ENCODE data around the gene ZAR1.
"Not testable (repeated sequence)": the region's sequence is repeated elsewhere in the genome, so short reads cannot be mapped to it uniquely, and the experiment has no call there.

The ZAR1 gene, protein sequence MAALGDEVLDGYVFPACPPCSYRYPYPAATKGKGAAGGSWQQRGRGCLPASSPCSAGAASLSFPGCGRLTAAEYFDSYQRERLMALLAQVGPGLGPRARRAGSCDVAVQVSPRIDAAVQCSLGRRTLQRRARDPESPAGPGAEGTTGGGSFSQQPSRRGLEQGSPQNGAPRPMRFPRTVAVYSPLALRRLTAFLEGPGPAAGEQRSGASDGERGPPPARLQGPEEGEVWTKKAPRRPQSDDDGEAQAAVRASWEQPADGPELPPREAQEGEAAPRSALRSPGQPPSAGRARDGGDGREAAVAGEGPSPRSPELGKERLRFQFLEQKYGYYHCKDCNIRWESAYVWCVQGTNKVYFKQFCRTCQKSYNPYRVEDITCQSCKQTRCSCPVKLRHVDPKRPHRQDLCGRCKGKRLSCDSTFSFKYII

DNA sequence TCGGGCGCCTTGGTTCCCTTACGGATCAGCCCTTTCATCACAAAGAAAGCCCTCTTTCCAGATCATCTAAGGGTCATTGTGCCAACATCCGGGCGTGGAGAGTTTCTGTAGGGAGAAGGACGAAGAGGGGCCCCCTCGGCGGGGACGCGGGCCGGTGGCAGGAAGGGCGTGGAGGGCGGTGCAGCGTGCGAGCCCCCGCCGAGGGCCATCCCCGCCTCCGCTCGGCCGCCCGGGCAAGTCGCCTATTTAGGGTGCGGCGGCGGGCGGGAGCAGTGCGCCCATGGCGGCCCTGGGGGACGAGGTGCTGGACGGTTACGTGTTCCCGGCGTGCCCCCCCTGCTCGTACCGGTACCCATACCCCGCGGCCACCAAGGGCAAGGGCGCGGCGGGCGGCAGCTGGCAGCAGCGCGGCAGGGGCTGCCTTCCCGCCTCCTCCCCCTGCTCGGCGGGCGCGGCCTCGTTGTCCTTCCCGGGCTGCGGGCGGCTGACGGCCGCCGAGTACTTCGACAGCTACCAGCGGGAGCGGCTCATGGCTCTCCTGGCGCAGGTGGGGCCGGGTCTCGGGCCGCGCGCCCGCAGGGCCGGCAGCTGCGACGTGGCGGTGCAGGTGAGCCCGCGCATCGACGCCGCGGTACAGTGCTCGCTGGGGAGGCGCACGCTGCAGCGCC is at the start of gene ZAR1:
Gene ZAR1 (plus strand): TSS at position 241 of the 668 bp plus-strand sequence. CDS start 40 bp downstream, at position 281.
- DNase-seq: no peak

DNA sequence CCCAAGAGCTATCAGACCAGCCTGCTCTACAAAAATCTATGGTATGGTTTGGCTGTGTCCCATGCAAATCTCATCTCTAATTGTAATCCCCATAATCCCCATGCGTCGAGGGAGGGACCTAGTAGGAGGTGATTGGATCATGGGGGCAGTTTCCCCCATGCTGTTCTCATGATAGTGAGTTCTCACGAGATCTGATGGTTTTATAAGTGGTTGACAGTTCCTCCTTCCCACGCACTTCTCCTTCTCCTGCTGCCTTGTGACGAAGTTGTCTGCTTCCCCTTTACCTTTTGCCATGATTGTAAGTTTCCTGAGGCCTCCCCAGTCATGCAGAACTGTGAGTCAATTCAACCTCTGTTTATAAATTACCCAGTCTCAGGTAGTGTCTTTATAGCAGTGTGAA is 49.1 kb upstream of the ZAR1 start:
- not testable (repeated sequence) for DNase-seq

DNA sequence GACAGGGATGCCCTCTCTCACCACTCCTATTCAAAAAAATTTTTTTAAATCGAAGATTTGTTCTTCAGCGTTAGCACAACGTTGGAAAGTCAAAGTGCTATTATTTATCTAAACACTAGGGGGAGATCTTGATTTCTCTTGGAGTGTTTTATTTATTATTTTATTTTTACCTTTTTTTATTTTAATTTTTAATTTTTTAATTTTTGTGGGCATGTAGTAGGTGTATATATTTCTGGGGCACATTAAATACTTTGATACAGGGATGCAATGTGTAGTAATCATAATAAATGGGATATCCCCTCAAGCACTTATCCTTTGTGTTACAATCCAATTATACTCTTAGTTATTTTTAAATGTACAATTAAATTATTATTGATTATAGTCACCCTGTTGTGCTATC is 44.3 kb upstream of the ZAR1 start:
- no peak for DNase-seq

DNA sequence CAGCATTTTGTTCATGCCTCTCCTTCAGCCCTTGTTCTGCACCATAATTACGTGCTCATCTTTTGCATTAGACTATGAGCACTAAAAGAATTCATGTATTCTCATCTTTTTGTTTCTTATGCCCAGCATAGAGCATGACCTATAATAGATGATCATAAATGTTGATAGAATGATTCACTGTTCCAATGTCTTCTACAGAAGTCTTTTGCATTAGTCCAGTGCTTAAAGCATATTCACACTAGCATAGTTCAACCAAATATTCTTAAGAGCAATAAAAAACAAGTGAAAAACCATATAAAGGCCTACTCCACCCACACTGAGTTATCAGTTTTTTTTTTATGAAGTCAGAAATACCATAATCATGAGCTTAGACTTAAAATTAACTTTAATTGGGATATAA is 43.4 kb upstream of the ZAR1 start:
- DNase-seq: no peak

DNA sequence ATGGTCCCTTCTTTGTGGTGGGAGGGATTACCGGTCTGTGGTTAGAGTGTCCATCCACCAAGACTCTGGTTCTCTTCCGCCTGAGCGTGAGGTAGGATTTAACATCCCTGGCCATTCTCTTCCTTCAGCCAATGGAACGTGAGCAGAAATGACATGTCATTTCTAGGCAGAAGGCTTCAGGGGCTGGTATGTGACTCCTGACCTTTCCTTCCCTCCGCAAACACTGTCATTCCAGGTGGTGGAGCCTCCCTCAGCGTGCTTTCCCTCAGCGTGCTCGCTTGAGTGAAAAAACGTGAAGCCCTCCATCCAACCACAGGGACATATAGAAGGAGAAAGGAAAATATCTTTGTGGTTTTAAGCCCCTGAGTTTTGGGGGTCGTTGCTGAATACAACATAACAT is 40.9 kb upstream of the ZAR1 start:
- DNase-seq: no peak

DNA sequence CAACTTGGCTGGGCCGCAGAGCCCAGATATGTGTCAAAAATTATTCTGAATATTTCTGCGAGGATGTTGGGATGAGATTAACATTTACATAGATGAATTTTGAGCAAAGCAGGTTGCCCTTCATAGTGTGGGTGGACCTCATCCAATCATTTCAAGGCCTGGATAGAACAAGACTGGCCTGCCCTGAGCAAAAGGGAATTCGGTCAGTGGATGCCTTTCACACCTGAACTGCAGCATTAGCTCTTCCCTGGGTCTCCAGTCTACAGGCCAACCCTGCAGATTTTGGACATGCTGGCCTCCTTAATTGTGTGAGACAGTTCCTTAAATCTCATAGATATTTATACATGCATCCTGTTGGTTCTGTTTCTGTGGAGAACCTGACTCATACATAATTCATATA is 39.3 kb upstream of the ZAR1 start:
- no peak for DNase-seq

DNA sequence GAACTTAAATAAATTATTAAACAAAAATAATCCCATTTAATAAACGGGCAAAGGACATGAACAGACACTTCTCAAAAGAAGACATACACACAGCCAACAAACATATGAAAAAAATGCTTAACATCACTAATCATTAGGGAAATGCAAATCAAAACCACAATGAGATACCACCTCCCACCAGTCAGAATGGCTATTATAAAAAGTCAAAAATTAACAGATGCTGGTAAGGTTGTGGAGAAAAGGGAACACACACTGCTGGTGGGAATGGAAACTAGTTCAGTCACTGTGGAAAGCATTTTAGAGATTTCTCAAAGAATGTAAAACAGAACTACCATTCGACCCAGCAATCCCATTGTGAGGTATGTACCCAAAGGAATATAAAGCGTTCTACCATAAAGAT is 38.4 kb upstream of the ZAR1 start:
- DNase-seq: not testable (repeated sequence)

DNA sequence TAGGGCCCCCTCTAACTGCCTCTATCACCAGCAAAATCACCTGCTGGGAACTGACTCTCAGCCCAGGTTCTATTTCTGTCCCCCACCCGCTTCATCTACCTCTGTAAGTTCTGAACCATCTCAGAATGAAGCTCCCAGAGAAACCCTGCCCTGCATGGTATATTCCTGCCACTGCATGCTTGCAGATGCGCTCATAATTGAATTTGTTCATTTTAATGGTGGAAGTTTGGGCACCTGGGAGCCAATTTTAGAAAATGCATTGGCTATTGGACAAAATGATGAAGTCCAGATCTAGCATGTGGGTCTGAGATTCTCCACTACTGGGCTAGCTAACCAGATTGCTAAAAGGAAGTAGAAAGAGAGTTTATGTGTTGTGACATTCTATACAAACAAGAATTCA is 35.5 kb upstream of the ZAR1 start:
- DNase-seq: no peak

DNA sequence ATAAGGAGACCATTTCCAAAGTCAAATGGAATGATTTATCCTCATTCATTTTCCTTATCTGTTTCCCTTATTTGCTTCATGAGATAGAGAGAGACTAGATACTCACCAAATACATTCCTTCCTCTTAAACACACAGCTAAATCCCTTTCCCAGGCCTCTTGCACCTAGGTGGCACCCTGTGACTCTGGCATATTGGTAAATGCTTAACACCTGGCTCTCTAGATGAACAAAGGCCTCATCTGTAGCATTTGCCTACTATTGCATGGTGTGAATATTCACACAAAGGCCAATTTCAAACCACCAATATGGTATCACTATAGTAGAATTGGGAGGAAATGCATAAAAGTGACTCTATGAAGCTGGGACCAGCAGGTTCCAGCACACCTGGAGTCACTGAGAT is 29.1 kb upstream of the ZAR1 start:
- DNase-seq: no peak

DNA sequence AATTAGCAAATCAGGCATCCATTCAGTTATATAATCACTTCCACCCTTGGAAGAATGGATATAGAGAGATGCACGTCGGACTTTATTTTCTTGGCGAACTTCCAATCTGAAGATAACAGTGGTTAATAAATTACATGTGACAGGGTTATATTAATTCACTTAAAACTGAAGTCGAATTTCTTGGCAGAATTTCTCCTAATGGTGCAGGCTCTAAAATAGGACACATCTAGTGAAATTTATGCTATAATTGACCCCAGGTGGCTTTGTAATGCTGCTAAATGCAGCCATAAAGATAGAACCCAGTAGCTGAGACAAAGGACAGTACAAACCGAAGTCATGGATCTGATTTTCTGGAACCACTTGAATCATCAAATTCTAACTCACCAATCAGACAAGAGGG is 27.7 kb upstream of the ZAR1 start:
- DNase-seq: peak; percentile 53

DNA sequence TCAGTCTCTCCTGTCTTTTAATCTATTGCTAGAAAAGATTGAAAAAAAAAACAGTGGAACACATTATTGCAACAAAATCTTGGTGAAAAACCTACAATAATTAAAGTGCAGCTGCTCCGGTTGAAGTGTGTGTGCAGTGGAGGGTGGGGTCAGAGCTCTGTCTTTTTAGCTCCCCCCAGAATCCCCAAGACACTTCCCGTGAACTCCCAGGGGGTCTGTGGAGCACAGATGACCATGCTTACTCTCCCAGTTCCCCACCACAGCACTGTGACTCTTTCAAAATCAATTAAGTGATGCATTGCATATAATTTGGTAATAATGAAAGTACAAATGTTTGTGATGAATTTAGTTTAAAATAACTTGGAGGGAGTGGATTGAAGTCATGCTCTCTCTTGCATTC is 22.6 kb upstream of the ZAR1 start:
- DNase-seq: no peak

DNA sequence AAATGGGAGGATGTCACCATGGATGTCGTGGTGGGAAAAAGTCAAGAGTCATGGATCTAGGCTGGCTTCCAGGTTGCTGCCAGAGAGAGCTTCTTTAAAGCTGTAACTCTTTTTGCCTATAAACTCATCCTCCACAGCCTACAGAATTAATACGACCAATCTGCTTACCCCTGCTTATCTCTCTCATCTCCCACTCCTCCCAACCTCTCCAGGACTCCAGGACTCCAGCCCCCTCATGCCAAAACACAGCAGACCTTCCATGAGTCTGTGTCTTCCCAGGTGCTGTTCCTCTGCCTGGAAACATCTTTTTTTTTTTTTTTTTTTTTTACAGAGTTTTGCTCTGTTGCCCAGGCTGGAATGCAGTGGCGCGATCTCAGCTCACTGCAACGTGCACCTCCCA is 22.2 kb upstream of the ZAR1 start:
- DNase-seq: peak; percentile 19

DNA sequence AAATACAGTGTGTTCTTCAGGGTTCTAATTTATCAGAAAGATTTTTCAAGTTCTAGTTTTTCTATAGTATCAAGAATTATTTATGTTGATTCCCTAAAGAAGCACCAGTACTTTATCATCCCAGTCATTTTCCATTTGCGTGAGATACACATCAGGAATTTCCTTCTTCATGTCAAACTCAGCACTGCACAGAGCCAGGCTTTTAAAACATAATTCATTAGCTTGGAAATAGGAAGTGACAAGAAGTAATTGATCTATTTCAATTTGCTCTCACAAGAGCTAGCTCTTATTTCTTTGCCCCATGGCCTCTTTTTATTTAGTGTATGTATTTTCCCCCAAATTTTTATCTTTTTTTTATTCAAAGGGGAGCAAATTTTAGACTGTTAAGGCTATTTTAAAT is 19.9 kb upstream of the ZAR1 start:
- peak; percentile 16 for DNase-seq

DNA sequence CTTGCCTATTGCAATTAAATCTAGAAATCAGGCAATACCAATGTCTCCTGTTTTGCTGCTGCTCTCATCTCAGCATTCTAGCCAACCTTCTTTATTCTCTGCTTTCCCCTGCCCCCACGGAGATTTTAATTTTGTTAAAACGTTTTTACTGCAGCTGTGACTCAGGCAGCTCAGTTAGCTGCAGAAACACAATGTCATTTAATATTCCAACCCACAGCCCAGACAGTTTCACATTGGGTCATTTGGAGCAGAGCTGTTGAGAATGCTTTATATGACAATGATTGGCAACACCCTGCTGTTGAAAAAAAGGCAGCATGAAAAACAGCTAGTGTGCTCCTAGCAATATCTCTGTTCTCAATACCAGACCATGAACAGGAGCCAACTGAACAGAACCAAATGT is 19.5 kb upstream of the ZAR1 start:
- peak; percentile 17 for DNase-seq

DNA sequence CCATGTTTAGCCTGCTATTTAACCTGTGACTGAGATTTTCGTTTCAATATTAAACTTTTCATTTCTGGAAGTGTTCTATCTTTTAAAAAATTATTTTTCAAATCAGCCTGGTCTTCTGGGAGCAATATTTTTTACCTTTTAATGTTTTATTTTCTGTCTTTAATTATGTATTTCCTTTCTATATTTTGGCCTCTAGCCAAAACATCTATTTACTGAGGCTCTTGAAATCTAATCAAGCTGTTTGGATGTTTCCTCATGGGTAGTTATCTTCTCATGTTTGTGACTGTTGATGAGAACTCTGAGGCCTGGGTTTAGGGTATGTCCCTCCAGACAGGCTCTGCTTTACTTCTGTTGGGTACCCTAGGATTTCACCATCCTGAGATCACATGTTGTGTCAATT is 17.3 kb upstream of the ZAR1 start:
- DNase-seq: no peak

DNA sequence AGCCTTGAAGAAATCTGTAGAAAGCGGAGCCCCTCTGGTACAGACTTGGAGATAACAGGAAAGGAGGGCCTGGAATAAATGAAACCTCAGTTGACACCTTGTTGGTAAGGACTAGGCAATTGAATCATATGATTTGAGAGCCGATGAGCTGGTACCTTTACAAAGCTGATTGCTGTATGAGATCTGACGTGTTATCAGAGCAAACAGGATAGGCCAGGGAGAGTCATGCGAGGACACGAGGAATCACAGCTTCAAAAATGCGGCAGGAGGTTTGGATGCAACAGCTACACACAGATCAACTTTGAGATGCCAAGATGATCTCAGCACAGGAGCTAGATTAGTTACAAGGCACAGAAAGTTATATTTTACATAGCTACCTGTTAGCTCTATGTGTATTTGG is 14.3 kb upstream of the ZAR1 start:
- no peak for DNase-seq

DNA sequence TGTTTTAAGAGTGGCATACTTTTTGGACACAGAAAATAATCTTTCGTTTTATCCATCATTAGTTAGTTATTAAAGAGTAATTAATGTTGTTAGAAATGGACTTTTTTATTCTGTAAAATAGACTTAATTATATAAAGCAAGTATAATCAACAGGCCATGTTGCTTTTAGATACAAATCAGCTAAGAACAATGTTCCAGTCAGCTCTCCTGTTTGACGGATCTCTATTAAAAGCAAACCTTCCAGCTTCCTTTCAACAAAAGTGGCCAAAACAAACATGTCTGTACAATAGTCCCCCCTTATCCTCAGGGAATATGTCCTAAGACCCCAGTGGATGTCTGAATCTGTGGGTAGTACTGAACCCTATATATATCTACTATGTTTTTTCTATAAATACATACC is 11.8 kb upstream of the ZAR1 start:
- no peak for DNase-seq

DNA sequence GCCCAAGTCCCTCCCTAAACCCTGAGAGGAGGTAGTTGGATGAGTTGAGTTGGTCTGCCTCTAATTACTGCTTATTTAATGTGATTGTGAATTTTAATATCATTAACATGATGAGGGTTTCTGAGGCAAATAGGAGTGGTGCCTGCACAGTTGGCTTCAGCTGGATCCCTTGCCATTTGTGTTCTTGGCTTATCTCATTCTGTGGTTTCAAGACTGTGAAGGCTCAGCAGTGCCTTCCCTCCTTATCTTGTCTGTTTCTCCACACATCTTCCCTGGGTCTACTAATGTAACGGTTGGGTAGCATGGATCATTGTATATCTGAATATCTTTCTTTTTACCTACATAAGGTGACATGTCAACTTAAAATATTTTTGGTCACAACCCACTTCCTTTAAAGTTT is 8.5 kb upstream of the ZAR1 start:
- no peak for DNase-seq

DNA sequence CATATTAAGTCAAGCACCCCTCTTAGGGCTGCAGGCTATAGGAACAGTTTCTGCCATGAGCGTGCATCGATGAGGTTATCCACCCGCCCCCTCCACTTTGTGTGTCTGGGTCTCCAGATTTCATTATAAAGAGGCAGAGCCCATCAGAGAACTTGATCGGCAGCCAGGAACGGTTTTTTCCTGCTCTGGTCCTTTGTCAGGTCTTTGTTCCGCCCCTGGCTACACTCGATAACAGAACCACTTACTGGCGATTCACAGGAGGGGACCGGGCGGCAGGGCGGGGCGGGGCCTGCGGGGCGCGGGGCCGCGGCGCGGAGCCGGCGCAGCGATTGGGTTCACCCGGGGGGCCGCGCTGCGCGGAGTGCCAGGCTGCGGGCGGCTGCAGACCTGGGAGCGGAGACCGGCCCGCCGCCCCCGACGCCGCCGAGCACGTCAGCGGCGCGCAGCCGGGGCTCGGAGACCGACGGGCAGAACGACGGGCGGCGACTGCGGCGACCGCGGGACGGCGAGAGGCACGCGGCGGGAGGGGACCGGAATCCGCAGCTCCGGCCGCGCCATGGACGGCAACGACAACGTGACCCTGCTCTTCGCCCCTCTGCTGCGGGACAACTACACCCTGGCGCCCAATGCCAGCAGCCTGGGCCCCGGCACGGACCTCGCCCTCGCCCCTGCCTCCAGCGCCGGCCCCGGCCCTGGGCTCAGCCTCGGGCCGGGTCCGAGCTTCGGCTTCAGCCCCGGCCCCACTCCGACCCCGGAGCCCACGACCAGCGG is 6.9 kb upstream of the ZAR1 start, which contains the start of gene SLC10A4:
Gene SLC10A4 (plus strand): TSS at position 338 of the 771 bp plus-strand sequence. CDS start 219 bp downstream, at position 557.
- DNase-seq: no peak

DNA sequence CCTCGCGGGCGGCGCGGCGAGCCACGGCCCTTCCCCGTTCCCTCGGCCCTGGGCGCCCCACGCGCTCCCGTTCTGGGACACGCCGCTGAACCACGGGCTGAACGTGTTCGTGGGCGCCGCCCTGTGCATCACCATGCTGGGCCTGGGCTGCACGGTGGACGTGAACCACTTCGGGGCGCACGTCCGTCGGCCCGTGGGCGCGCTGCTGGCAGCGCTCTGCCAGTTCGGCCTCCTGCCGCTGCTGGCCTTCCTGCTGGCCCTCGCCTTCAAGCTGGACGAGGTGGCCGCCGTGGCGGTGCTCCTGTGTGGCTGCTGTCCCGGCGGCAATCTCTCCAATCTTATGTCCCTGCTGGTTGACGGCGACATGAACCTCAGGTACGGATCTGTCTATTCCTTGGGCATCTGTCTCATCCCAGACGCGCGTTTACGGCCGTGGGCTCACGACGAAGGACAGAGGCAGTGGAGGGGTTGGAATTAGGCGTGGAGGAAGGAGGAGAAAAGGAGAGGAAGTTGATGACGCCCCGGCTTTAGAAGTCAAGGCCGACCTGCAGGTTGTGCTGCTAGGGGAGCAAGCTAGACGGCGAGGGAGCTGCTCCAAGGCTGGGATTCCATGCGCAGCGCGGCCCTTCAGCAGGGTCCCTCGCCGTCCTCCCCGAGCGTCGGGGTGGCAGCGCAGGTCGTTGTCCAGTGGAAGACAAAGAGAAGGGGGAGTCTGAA is 6.1 kb upstream of the ZAR1 start:
- DNase-seq: no peak

DNA sequence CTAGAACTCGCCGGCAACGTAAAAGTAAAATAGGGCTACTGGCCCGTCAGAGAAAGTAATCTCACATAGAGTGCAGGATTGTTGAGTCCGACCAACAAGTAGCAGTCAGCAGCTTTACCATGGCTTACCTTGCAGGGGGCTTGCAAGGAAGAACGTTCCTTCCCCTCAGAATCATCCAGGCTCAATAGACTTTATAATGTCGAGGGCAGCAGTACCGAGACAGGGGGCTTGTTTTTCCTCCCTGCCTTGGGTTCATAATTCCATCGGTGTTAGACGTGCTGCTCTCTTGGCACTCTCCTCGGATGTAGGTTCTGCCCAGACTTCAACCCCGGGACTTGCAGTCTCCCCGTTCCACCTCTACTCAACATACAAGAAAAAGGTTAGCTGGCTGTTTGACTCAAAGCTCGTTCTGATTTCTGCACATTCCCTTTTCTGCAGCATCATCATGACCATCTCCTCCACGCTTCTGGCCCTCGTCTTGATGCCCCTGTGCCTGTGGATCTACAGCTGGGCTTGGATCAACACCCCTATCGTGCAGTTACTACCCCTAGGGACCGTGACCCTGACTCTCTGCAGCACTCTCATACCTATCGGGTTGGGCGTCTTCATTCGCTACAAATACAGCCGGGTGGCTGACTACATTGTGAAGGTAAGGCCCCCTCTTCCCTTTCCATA is 5.4 kb upstream of the ZAR1 start:
- no peak for DNase-seq

DNA sequence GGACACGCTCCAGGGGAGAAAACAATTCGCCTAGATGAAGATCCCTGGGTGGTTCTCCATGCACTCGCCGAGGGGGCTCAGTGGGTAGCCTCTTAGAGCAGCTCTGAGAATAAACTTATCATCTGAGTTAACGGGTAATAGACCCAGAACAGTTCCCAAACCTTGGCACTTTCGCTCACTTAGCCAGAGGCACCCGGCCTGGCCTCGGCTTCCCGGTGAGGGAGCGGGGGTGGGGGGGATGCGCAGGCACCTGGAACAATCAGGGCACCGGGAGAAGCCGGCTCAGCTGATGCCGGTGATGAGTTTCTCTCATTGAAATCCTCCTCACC is 405 bp upstream of the ZAR1 start:
- DNase-seq: no peak
